ENCODE results near the gene KRT35.

- TF ChIP-seq, protein P1, sequence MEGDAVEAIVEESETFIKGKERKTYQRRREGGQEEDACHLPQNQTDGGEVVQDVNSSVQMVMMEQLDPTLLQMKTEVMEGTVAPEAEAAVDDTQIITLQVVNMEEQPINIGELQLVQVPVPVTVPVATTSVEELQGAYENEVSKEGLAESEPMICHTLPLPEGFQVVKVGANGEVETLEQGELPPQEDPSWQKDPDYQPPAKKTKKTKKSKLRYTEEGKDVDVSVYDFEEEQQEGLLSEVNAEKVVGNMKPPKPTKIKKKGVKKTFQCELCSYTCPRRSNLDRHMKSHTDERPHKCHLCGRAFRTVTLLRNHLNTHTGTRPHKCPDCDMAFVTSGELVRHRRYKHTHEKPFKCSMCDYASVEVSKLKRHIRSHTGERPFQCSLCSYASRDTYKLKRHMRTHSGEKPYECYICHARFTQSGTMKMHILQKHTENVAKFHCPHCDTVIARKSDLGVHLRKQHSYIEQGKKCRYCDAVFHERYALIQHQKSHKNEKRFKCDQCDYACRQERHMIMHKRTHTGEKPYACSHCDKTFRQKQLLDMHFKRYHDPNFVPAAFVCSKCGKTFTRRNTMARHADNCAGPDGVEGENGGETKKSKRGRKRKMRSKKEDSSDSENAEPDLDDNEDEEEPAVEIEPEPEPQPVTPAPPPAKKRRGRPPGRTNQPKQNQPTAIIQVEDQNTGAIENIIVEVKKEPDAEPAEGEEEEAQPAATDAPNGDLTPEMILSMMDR (IDR thresholded peaks at IDR 0.05) = no peak
- no peak for TF ChIP-seq POLR2A (IDR thresholded peaks at IDR 0.05)
- no peak for TF ChIP-seq EP300 (IDR thresholded peaks at IDR 0.05)
These were observed 28.7 kb downstream of the KRT35 start for GRCh38 chr17:41452281-41452680.
